Mucosa of gallbladder (tissue), 1 donor: Measurements from ENCODE around the gene HDAC4. TPM values are rescaled to one million over a fixed set of nuclear protein-coding genes. Genes with fewer than 3 reads are reported as not detected.
A peak's percentile ranks its signal among the peaks of the same experiment; 100 is the strongest.

Experiments used
- DNase-seq: peaks from one replicate; pipeline ENCODE4 v3.0.0-alpha.2; 2020; ENCODE audit warnings: low spot score
- total RNA-seq: library from RNA; stranded (reverse); gene quantifications from one replicate; pipeline ENCODE4 v1.2.1, GENCODE V29; 2021
- donor health status: DM: no; HTN: no; CAD: no.

The HDAC4 gene
- total RNA-seq, 1 donor from 2014 or later, result 103 TPM

DNA sequence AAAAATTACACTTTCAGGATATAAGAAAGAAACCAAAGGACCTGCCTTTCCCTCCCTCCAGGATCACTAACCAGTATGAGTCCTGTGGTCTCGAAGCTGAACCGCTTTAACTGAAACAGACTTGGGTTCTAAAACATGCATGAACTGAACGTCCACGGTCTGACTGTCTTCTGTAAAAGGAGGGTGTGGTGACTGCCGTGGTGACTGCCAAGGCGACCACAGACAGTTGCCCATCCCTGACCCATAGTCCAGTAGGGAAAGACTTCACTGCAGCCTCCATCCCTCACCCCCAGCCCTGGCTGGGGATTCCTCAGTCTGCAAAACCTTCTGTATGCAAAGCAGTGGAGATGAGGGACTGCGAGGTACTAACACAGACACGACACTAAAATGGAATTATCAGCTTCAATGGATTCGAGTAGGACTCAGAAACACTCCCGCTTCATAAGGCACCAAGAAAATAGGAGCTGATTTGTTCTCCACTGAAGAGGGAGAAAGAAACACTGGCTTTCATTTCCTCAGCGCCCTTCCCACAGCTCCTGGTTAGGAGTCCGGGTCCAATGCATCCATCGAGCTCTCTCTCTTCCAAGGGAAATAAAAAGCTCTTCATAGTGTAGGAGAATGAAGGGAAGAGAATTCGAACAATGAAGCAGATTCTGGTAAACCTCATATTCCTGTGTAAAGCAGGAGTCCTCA, 197.2 kb downstream of the HDAC4 start:
- no peak for DNase-seq

- no peak for DNase-seq
Observed at GRCh38 chr2:239202836-239203235, 198.0 kb downstream of the HDAC4 start.

- no peak for DNase-seq
Observed at GRCh38 chr2:239202343-239202742, 198.5 kb downstream of the HDAC4 start.

DNA sequence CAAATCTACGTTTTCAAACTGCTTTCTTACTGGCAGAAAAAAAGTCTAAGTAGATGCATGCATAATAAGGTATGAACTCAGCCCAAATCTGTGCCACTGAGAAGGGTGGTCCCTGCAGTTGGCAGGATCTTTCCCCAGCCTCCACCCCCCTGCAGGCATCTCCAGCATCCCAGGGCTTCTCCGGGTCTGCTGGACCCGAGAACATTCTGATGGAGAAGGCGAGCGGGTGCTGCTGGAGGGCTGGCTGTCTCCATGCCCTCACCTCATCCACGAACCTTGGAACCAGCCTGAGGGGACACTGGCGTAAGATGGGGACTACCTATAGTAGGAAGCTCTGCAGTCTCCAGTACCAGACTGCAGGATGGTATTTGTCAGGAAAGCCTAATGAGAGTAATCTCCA, 198.9 kb downstream of the HDAC4 start:
- no peak for DNase-seq

DNA sequence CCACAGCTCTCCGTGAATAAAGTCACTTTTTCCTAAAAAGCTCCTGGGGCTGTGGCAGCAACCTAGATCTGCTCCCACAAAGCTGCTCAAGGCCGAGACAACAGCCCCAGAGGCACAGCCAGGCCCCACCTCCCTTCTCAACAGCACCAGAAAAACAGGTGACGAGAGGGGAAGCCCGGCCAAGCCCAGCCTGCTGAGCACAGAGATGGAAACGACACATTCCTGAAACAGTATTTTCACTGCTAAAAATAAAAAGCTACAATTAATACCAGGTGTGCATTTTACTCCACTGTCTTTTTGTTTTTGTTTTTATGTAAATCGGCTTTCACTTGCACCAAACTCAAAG, 199.3 kb downstream of the HDAC4 start:
- no peak for DNase-seq

DNA sequence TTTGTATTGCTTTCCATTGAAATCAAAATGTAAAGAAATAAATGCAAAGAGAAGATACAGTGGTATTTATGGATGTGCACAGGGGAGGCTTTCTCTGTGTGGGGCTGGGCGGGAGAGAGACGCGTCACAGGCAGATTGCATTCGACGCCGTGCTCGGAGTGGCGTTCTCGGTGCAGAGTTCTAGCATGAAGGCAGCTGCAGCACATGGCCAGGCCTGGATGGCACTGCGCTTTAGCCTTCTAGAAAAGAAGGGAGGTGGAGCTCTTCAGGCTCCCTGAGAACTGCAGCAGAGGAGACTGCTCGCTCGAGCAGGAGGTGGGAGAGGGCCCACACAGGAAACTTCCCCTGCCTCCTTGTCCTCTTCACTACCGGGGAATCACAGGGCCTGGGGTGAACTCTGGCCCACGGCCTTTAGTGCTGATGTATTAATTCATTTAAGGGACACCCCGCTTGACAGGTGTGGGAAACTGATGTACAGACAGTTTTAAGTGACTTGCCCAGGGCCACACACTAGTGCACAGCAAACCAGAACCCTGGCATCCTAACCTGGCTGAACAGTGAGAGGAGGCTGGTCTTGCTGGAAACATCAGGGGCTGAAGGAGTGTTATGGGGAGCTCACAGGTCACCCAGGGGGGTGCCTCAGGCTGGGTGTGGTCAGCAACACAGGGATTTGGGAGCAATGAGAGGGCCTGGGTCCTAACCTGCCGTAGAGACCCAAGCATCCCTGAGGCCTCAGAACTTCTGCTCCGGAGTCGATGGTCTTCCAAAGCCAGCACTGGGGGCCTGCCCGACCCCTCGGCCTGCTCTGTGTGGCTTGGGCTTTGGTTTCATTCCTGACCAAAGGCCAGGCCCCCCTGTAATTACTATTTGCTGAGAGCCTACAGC, 199.9 kb downstream of the HDAC4 start:
- no peak for DNase-seq

GRCh38 chr2:239199041-239199768, 201.6 kb downstream of the HDAC4 start:
- DNase-seq, result peak; percentile 43

DNA sequence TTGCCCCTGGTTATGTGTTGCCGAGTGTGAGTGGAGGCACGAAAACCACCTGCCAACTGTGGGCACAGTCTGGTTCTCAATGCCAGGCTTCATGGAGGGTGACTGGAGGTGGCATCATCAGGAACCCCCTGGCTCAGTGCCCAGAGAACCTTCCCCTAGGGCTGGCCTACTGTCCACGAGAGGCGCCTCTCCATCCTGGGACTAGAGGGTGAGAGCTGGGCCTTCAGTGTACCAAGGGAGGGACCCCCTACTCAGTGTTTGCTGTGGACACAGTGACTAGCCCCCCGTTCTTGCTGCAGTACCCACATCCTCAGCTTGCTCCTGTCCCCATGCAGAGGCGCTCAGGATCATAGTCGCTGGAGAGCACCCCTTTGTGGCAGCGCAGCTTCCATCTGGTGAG, 202.6 kb downstream of the HDAC4 start:
- no peak for DNase-seq

DNA sequence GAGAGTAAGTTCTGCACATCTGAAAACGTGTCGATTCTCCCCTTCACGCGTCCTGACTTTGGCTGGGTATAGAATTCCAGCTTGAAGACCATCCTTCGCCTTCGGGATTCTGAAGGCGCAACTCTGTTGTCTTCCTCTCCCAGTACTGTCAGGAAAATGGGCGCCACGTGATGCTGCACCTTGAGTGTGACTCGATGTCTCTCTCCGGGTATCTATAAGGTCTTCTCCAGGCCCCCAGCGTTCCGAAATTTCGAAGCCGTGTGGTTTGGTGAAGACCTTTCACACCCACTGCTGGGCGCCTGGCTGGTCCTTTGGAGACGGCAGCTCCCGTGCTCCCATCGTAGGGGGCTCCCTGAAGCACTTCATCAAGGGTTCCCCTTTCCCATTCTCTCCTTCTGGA, 203.7 kb downstream of the HDAC4 start:
- no peak for DNase-seq

DNA sequence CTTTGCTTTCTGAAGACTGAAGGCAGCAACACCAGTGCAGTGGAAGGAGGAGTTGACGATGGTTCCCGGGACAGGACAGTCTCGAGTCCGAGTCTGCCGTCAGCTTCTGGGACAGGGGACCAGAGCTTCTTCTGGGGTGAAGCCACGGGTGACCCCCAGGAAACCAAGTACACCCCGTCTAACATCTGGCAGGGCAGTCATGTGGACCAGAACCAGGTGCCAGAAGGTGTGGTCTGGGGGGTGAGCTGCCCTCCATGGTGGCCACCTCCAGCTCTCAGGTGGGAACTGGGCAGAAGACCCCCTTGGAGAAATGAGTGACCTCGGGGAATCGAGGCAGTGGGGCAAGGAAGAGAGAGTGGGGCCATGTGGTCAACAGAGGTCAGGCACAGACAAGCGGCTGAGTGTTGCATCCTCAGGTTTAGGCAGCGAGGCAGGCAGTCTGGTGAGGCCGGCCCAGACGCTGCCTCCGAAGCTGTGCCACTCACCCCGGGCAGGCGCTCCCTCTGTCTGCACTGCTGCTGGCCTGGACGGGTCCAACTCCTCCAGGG, 204.3 kb downstream of the HDAC4 start:
- no peak for DNase-seq

DNA sequence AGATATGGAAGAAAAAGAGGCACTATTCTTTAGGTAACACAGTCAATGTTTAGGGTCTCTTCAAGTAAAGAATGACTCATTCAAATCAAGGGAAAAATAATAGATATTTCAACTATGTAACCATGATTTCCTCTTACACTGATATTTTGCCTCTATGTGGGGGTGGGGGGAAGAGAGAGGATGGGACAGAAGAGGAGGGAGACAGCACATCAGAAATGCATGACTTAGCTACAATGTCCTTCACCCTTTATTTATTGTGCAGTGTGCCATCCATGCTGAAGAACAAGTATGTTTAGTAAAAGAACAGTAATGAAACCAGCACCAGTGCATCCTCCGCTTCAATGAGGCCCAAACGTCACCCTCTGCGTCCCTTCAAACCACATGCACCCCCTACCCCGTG, 204.8 kb downstream of the HDAC4 start:
- DNase-seq, result no peak

GRCh38 chr2:239195318-239195871, 205.4 kb downstream of the HDAC4 start:
- no peak for DNase-seq

GRCh38 chr2:239194731-239195317, 206.0 kb downstream of the HDAC4 start:
- no peak for DNase-seq

- no peak for DNase-seq
Observed at GRCh38 chr2:239193925-239194677, 206.7 kb downstream of the HDAC4 start.

- no peak for DNase-seq
Observed at GRCh38 chr2:239193401-239193811, 207.4 kb downstream of the HDAC4 start.

- DNase-seq, result no peak
Observed at GRCh38 chr2:239192975-239193374, 207.8 kb downstream of the HDAC4 start.

GRCh38 chr2:239192456-239192855, 208.4 kb downstream of the HDAC4 start:
- DNase-seq, result no peak

DNA sequence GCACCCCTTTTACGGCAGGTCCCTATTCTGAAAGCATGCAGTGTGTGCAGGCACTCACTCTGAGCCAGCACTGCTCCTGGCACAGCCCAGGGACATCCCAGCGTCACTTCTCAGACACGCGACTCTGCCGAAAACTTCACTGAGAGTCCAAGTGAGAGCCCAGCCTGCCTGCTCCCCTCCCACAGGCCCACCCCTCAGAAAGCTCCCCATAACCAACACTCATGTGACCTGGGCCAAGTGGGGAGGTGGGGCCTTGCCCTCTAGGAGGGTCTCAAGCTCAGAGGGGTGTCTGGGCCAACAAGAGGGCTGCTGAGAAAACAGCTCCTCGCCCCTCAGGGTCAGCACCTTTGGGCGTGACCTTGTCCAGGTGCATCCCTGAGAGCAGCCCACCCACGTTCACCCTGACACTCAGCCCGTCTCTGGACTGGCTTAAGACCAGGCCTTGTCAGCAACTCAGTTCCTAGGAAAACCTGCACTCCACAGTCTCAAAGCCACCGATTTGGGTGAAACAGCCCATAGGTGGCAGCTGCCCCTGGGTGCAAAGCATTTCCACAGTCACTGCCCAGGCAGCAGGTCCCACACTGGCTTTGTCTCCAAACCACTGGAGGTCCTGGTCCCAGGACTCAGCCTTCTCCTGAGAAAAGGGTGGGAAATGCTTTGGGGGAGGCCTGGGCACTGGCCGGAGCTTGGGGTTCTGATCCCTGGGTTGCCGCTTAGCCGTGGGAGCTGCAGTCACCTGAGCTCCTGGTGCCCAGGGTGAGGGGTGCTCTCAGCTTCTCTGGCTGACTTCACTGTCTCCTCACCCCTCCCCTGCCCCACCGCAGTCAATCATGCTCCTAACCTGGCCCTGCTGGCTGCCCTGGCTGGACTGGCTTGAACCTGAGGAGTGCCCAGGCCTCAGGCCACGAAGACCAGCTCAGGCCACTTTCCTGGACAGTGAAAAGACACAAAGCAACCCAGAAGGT, 209.6 kb downstream of the HDAC4 start:
- DNase-seq, result no peak

GRCh38 chr2:239190361-239190760, 210.5 kb downstream of the HDAC4 start:
- no peak for DNase-seq

DNA sequence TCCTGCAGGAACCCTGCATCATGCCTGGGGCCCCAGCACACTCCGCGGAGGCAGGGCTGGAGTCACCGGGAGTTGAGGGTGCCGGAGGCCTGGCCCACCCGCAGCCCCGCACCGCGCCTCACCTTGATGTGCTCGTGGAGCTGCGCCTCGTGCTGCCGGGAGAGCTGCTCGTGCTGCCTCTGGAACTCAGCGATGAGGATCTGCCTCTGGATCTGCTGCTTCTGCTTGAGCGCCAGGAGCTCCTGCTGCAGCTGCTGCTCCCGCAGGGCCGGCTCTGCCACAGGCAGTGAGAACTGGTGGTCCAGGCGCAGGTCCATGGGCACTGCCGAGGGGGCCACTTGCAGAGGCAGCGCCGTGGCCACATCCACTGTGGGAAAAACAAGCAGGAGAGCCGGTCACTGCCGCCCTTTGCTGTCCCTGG, 211.1 kb downstream of the HDAC4 start:
- DNase-seq, result no peak
